Measurements from ENCODE around the gene PTGFRN.

- TF ChIP-seq CTCF (conservative IDR thresholded peaks at IDR 0.05 in 1 of 2, IDR thresholded peaks at IDR 0.05 in 1 of 2; ENCODE audit: extremely low read depth in 1 of 2, insufficient read depth in 1 of 2, low read depth in 1 of 2, low read length in 2 of 2): no peak
- TF ChIP-seq EZH2 (IDR thresholded peaks at IDR 0.05; ENCODE audit: borderline replicate concordance, low read length): no peak
Measured at GRCh38 chr1:117036018-117036461, 126.3 kb downstream of the PTGFRN start.
